ENCODE results near the gene MMP23B.

Gene MMP23B

GRCh38 chr1:1609822-1610485 is 22.0 kb upstream of the MMP23B start:
- TF ChIP-seq POLR2A (IDR thresholded peaks at IDR 0.05; ENCODE audit: low read length) (no peak), GATA1 (IDR thresholded peaks at IDR 0.05; ENCODE audit: low read depth, low read length) (no peak)
- no peak for DNase-seq

- no peak for TF ChIP-seq GATA1 (IDR thresholded peaks at IDR 0.05; ENCODE audit: low read depth, low read length)
- no peak for TF ChIP-seq POLR2A (IDR thresholded peaks at IDR 0.05; ENCODE audit: low read length)
Measured at GRCh38 chr1:1610796-1611195, 21.2 kb upstream of the MMP23B start.

GRCh38 chr1:1612104-1612400 is 19.9 kb upstream of the MMP23B start:
- TF ChIP-seq POLR2A (IDR thresholded peaks at IDR 0.05; ENCODE audit: low read length) (no peak), GATA1 (IDR thresholded peaks at IDR 0.05; ENCODE audit: low read depth, low read length) (no peak)
- DNase-seq, result no peak

More at GRCh38 chr1:1610796-1611195, 21.2 kb upstream of the MMP23B start:
- no peak for DNase-seq

DNA sequence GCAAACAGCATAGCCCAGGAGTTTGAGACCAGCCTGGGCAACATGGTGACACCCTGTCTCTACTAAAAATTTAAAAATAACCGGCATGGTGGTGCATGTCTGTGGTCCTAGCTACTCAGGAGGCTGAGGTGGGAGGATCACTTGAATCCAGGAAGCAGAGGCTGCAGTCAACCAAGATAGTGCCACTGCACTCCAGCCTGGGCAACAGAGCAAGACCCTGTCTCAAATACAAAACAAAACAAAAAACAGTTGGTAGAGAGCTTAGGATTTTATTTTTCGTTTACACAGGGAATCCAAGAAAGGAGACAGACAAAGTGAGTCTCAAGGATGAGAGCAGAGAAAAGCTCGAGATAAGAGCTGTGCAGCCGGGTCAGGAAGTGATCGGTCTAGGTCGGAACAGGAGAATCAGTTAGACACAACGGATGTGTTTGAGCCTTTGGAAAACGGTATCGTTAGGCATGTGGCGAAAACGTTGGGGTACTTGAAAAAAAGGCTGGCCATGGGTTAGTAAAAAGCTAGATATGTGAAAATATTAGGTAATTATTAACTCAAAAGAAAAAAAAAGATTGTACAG is 18.4 kb upstream of the MMP23B start:
- TF ChIP-seq GATA1 (IDR thresholded peaks at IDR 0.05; ENCODE audit: low read depth, low read length) (no peak), POLR2A (IDR thresholded peaks at IDR 0.05; ENCODE audit: low read length) (no peak)
- DNase-seq, result no peak

DNA sequence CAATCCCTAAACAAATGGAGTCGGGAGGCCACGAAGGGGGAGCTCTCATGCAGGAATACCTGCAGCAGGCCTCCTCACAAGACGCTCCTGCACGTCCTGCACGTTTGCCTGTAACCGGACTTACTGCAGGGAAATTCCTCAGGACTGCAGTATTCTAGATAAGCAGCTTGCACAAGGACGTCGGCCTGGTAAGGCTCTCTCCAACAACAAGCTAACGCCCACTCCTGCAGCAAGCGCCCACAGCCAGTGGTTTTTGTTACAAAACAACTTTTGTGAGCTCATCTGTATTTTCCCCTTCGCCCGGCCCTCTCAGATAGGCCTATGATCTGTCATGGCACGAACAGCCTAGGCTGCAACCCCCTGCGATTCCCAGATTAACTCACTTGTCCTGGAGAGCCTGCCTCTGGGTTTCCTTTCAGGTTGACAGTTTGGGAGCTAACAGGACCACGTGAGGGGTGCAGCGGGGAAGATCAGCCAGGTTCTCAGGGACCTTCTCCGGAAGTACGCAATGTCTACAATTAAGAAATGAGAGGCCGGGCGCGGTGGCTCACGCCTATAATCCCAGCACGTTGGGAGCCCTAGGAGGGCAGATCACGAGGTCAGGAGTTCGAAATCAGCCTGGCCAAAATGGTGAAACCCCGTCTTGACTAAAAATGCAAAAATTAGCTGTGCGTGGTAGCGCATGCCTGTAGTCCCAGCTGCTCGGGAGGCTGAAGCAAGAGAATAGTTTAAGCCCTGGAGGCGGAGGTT is 17.6 kb upstream of the MMP23B start:
- DNase-seq, result peak; percentile 86 to 93

DNA sequence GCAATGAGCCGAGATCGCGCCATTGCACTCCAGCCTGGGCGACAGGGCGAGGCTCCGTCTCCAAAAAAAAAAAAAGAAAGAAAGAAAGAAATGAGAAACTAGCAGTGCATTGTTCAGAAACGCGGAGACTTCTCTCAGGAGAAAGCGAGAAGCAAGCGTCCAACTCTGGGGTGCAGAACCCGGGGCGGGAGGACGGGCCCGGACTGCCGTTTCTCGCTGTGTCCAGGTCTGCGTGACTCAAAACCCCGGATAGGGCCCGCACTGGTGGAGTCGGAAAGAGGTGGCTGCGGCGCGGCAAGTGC is 17.1 kb upstream of the MMP23B start:
- TF ChIP-seq GATA1 (IDR thresholded peaks at IDR 0.05; ENCODE audit: low read depth, low read length) (no peak), POLR2A (IDR thresholded peaks at IDR 0.05; ENCODE audit: low read length) (no peak)
- no peak for DNase-seq

More for the DNA sequence above, 17.6 kb upstream of the MMP23B start:
- TF ChIP-seq POLR2A (IDR thresholded peaks at IDR 0.05; ENCODE audit: low read length), result no peak
- TF ChIP-seq GATA1 (IDR thresholded peaks at IDR 0.05; ENCODE audit: low read depth, low read length), result no peak

DNA sequence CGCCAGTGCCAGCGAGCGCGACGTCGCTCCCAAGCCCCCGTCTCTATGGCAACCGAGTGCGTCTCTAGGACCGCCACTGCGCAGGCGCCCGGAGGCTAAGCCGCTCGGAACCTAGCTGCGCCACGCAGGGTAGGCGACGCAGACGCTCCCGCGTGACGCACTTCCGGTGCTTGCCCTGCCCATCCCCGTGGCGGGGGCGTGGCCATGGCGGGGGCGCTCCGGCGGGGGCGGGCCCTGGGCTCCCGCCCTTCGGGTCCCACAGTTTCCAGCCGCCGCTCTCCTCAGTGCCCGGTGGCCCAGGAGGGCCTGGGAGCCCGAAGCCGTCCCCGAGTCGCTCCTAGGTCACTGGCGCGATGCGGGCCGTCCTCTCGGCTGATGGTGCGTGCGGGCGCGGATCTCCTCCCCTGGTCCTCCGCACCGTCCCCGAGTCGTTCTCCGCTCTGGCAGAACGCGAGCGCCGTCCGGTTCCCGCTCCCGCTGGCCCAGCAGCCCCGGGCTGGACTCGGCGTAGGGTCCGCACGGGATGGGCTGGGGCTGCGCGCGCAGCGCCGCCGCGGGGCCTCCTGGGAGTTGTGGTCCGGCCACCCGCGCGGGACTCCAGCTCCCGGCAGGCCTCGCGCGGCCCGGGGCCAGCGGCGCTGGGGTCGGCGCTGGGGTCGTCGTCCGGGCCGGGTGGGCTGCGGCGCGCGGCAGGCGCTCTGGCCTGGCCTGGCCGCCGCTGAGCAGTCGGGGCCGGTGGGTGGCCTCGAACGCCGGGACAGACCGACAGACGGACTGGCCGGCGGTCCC is 16.5 kb upstream of the MMP23B start, which contains the start of gene MIB2:
Gene MIB2, plus strand, starts transcription at position 245 of the 789 bp plus-strand sequence. CDS start 7,953 bp downstream, outside the sequence.
- peak; percentile 99 for DNase-seq
- no peak for TF ChIP-seq GATA1 (IDR thresholded peaks at IDR 0.05; ENCODE audit: low read depth, low read length)
- peak; percentile 83 for TF ChIP-seq POLR2A (IDR thresholded peaks at IDR 0.05; ENCODE audit: low read length)

- DNase-seq, result peak; percentile 69 to 77
- TF ChIP-seq POLR2A (IDR thresholded peaks at IDR 0.05; ENCODE audit: low read length), result no peak
- TF ChIP-seq GATA1 (IDR thresholded peaks at IDR 0.05; ENCODE audit: low read depth, low read length), result no peak
Measured at GRCh38 chr1:1616045-1616790, 15.8 kb upstream of the MMP23B start.

DNA sequence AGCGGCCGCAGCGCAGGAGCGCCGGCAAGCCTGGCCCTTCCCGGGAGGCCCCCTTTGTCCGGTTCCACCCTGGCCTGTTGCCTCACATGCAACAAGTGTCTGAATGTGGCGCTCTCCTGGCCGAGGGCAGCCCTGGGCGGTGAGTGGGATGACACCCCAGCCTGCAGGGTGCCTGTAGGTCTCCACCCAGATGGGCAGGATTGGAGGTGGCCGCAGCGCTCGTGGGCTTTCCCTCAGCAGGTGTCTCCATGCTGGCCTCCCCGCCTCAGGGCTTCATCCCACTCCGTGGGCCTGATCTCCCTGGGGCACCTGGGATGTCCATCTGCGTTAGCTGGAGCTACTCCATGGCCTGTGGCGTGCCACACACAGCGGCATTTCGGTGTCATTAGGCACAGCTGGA is 15.1 kb upstream of the MMP23B start:
- DNase-seq, result no peak
- TF ChIP-seq POLR2A (IDR thresholded peaks at IDR 0.05; ENCODE audit: low read length) (no peak), GATA1 (IDR thresholded peaks at IDR 0.05; ENCODE audit: low read depth, low read length) (no peak)

DNA sequence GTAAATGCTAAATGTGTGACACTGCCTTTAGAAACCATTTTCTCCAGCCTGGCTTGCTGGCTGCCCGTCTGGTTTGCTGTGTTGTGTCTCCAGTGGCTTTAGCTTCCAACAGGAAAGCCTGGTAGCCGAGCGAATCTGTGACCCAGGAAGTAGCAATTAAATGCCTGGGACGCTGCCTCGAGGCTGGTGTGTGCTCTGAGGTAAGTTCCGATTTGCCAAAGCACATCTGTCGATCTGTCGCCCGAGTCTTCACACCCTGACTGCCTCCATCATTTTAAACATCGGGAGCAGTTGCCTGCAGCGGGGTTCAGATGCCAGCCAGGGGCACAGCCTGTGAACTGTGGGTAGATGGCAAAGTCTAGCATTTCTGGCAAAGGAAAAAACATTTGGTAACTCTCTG is 14.5 kb upstream of the MMP23B start:
- no peak for TF ChIP-seq GATA1 (IDR thresholded peaks at IDR 0.05; ENCODE audit: low read depth, low read length)
- TF ChIP-seq POLR2A (IDR thresholded peaks at IDR 0.05; ENCODE audit: low read length), result no peak
- DNase-seq, result no peak

GRCh38 chr1:1617925-1618324 is 14.0 kb upstream of the MMP23B start:
- TF ChIP-seq GATA1 (IDR thresholded peaks at IDR 0.05; ENCODE audit: low read depth, low read length) (no peak), POLR2A (IDR thresholded peaks at IDR 0.05; ENCODE audit: low read length) (no peak)

GRCh38 chr1:1618396-1619068 is 13.4 kb upstream of the MMP23B start:
- no peak for DNase-seq

More at GRCh38 chr1:1617925-1618324, 14.0 kb upstream of the MMP23B start:
- DNase-seq, result no peak

GRCh38 chr1:1619917-1620361 is 12.0 kb upstream of the MMP23B start:
- peak; percentile 26 to 37 for DNase-seq
- no peak for TF ChIP-seq GATA1 (IDR thresholded peaks at IDR 0.05; ENCODE audit: low read depth, low read length)
- no peak for TF ChIP-seq POLR2A (IDR thresholded peaks at IDR 0.05; ENCODE audit: low read length)

More at GRCh38 chr1:1618396-1619068, 13.4 kb upstream of the MMP23B start:
- no peak for TF ChIP-seq GATA1 (IDR thresholded peaks at IDR 0.05; ENCODE audit: low read depth, low read length)
- no peak for TF ChIP-seq POLR2A (IDR thresholded peaks at IDR 0.05; ENCODE audit: low read length)

All from erythroblast (primary cell).